ENCODE results near the gene ACSM2A.
"Not testable (repeated sequence)": the region's sequence is repeated elsewhere in the genome, so short reads cannot be mapped to it uniquely, and the experiment has no call there.

ACSM2A gene, protein sequence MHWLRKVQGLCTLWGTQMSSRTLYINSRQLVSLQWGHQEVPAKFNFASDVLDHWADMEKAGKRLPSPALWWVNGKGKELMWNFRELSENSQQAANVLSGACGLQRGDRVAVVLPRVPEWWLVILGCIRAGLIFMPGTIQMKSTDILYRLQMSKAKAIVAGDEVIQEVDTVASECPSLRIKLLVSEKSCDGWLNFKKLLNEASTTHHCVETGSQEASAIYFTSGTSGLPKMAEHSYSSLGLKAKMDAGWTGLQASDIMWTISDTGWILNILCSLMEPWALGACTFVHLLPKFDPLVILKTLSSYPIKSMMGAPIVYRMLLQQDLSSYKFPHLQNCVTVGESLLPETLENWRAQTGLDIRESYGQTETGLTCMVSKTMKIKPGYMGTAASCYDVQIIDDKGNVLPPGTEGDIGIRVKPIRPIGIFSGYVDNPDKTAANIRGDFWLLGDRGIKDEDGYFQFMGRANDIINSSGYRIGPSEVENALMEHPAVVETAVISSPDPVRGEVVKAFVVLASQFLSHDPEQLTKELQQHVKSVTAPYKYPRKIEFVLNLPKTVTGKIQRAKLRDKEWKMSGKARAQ

GRCh38 chr16:20451364-20451763 lies at the start of gene ACSM2A:
Gene ACSM2A (plus strand): TSS chr16:20451521. CDS start chr16:20460115, 8,594 bp downstream.
- not testable (repeated sequence) for DNase-seq

DNA sequence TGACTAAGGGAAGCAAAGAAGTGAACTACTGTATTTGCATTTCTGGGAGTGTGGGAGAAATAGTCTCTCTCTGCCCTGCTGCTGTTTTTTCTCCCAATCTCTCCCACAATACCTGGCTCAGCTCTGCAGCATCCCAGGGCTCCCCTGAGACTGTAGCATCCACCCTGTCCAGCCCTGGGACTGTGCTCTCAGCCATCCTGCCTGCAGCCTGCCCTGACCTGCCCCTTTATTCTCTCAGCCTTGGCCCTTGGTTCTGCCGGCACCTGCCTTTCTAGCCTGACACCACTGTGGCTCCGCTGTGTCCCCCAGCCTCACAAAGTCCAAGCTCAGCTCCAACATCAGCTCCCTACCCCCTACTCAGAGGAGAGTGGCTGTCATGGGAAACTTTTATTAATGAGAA lies 48.7 kb upstream of the ACSM2A start:
- DNase-seq = no peak

DNA sequence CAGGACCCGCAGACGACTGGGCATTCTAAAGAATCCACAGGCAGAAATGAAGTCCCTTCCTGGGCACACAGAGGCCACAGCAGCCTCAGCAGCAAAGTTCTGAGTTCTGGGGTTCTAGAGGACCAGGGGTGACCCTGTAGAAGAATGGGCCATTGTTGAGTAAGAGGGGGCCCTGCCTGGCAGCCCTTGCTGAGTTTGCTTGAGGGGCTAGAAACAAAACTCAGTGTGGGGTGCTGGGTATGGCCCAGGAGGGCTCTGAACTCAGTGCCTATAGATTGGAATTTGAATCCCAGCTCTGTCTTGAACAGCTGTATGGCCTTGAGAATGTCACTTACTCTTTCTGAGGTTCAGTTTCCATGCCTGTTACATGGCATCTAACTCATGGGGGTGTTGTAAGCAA lies 46.7 kb upstream of the ACSM2A start, which contains the start of gene PDILT:
Gene PDILT, minus strand, starts transcription at position 101 of the 400 bp plus-strand sequence. CDS start 5,437 bp downstream, outside the sequence.
- no peak for DNase-seq

- DNase-seq = no peak
Observed at GRCh38 chr16:20409398-20410120, 41.8 kb upstream of the ACSM2A start, which contains the start of gene ACSM5. Gene ACSM5 (plus strand): TSS chr16:20409534. CDS start chr16:20411485, 1,951 bp downstream.

DNA sequence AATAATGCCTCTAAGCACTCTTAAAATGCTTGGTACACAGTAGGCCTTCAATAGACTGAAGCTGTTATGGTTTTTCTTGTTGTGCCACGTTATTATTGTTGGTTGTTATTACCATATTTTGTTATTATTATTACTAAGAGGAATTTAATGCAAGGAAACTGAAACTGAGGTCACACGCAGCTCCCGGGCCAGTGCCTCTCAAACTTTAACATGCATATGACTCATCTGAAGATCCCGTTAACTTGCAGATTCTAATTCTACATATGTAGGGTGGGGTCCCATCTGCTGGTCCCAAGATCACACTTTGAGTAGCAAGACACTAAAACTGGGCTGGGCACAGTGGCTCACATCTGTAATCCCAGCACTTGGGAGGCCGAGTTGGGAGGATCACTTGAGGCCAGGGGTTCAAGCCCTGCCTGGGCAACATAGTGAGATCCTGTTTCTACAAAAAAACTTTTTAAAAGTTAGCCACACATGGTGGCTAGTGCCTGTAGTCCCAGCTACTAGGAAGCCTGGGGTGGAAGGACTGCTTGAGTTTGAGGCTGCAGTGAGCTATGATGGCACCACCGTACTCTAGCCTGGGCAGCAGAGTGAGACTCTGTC lies 41.1 kb upstream of the ACSM2A start:
- no peak for DNase-seq

- DNase-seq = no peak
Observed at GRCh38 chr16:20411055-20411454, 40.3 kb upstream of the ACSM2A start.

DNA sequence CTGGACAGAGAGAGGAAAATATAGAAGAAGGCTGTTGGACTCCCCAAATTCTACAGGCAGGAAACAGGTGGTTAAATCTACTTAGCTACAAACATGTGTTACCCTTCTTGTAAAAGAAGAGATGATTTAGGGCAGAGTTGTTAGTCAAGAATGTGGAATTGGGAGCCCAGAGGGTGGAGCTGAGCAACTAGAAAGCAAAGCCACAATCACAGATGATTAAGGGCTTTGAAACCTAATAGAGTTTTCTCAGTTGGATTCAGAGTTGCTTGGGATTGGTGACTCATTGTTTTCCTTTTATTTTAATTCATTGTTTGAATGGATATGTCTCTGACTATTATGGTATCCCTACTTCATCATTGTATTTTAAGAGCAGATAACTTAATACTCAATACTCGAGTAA lies 35.8 kb upstream of the ACSM2A start:
- no peak for DNase-seq

DNA sequence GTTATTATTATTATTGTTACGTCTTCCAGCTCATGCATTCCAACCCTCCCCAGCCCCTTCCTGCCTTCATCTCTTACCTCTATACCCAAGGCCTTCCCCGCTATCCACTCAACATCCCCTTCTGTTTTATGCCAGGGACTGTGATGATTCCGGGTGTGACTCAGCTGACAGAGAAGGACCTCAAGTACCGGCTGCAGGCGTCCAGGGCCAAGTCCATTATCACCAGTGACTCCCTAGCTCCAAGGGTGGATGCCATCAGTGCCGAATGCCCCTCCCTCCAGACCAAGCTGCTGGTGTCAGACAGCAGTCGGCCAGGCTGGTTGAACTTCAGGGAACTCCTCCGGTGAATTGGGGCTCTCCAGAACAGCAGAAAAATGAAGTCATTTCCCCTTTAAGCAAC lies 32.2 kb upstream of the ACSM2A start:
- not testable (repeated sequence) for DNase-seq

GRCh38 chr16:20421748-20422147 lies 29.6 kb upstream of the ACSM2A start:
- DNase-seq = not testable (repeated sequence)

DNA sequence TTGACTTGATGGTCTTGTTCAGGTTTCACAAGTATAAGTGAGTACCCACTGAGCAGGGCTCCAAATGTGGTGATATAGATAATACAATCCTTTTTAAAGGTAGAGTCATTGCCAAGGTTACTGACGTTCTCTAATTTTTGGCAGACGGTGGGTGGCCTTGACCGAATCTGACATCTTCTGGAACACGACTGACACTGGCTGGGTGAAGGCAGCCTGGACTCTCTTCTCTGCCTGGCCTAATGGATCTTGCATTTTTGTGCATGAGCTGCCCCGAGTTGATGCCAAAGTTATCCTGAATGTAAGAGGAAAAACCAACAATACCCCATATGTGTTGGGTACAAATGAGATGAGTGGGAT lies 27.6 kb upstream of the ACSM2A start:
- not testable (repeated sequence) for DNase-seq

DNA sequence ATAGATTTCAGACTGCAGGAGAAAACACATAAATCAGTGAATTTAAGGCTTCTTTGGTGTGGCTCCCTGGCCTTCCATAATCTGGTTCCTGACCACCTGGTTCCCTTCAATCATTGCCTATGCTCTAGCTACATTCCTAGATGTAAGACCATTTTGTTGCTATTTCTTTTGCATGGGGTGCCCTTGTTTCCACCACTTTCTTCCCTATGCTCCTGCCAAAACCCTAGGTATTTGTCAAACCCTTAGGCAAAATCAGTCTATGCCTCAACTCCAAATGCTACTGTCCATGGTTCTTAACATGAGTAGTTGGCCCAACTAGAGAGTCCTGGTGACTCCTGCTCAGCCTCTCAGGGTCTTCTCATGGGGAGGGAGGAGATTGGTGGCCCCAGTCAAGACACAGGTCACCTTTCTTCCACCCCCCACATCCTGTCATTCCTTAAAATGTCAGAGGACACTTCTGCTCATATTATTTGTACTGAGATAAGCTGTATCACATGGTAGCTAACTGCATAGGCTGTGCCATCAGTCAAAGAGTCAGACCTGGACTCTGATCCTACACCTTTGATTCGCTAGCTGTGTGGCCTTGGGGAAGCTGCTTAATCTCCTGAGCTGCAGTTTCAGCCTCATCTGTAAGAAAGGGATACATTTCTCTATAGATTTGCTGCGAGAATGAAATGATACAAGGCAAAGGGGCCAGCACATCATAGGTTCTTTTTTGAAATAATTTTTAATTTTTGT lies 27.0 kb upstream of the ACSM2A start:
- no peak for DNase-seq

GRCh38 chr16:20427401-20427797 lies 23.9 kb upstream of the ACSM2A start:
- not testable (repeated sequence) for DNase-seq

- not testable (repeated sequence) for DNase-seq
Observed at GRCh38 chr16:20429499-20429898, 21.8 kb upstream of the ACSM2A start.

DNA sequence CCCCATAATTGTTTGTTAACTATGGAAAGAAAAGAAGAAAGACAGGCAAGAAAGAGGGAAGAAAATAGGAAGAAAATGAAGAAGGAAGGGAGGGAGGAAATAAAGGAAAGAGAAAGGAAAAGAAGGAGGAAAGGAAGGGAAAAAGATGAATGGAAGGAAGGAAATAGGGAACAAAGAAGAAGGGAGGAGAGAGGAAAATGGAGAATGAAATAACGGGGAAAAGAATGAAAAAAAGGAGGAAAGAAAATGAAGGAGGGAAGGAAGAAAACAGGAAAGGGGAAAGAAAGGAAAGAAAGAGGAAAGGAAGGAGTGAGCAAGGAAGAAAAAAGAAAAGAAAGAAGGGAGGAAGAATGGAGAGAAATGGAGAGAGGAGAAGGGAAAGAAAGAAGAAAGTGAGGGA lies 20.8 kb upstream of the ACSM2A start:
- DNase-seq = not testable (repeated sequence)

- DNase-seq = no peak
Observed at GRCh38 chr16:20430948-20431347, 20.4 kb upstream of the ACSM2A start.

DNA sequence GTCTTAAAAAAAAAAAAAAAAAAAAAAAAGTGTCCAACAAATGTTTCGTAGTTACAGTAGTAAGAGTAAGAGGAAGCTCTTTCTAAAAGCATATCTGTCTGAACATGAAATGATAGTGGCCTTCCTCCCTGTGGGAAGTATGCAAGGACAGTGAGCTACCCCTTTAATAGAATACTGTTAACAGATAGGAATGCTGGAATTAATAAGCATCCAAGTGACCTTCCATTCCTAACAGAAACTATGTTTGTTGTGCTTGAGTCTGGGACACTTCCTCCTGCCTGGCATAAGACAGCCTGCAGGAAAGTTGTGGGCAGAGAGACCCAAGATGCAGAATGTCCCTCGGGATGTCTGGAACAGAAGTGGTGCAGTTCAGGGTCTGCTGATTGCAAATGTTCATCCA lies 12.4 kb upstream of the ACSM2A start:
- DNase-seq = not testable (repeated sequence)

- DNase-seq = not testable (repeated sequence)
Observed at GRCh38 chr16:20439820-20440231, 11.5 kb upstream of the ACSM2A start.

GRCh38 chr16:20440731-20441130 lies 10.6 kb upstream of the ACSM2A start:
- not testable (repeated sequence) for DNase-seq

GRCh38 chr16:20441191-20441590 lies 10.1 kb upstream of the ACSM2A start:
- DNase-seq = no peak

DNA sequence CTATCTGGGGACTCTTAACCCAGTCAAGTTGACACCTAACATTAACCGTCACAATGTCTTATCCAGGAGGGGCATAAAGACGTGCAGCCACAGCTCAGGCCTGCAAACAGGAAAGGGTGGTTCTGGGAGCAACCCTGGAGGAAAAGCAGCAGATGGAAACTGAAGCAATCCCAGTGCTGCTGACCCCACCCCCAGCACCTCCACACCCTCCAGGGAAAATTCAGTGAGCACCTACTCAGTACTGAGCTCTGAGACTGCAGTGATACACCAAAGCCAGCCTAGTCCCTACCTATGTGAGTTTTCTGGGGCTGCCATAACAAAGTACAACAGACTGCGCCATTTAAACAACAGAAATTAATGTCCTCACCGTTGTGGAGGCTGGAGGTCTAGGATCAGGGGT lies 9.5 kb upstream of the ACSM2A start:
- not testable (repeated sequence) for DNase-seq

DNA sequence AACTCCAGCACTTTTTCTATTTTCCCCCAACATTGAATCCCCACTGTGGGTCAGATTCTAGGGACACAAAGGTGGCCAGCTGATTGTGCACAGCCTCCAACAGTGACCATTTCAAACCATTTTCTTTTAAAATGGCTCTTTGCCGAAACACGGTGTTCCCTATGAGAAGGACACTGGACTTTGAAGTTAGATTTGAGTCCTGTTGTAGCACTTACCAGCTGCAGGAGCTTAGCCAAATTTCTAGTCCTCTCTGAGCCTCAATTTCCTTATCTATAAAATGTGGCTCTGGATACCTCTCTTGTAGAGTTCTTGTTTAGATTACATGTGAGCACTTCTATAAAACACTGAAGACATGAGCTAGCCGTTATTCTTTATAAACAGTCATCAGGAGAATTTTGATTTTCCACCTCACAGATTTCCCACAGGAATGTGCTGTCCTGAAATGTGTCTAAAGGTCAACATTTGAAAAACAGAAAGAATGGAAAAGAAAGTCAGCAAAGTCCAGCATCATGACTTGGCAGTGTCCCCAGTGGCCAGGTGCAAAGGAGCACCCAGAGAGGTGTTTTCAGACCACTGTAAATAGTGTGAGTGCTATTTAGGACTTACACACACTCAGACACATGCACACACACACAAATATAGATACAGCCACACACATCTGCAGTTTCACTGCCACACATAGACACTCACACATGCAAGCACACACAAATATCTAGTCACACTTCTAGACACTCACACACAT lies 4.5 kb upstream of the ACSM2A start:
- DNase-seq = not testable (repeated sequence)

GRCh38 chr16:20453633-20454032 lies 2.3 kb downstream of the ACSM2A start:
- DNase-seq = not testable (repeated sequence)

All from NCI-H510A (cell line).